ENCODE results near the gene KRT5.

Gene KRT5

DNA sequence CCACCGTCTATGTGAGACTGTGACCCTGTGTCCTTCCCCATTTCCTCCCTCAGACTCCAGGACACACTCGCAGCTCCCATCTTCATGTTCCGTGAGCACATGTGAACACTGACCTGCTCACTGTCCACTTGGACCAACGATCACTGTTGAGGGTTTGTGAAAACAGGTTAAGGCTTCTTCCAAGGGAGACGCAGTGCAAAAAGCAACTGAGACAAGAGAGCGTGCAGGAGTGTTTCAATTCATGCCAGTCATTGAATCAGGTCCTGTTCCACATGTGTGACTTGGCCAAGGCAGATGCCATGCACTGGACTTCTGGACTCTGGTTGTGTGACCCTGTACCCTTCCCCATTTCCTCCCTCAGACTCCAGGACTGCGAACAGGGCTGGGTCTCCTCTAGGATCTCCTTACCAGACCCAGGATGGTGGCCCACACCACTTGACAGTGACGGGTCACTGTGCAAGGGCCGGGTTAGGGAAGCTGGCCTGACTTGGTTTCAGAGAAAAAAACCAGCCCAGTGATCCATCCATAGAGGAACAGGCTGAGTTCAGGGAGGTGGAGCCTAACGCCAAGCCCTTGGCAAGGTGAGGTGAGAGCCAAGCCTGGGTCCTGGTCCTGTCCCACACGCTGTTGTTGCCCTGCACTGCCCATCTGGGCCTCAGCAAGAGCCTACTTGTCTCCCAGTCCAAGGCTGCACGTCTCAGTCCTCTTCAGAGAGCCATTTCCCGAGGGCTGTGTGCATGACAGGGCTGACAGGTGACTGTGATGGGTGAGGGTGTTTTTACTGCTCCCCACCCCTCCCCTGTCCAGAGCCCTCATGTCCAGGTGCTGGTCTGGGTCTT lies 5.7 kb upstream of the KRT5 start:
- H3K27me3 ChIP-seq (ENCODE audit: control insufficient read depth, insufficient read depth, low read length), result no peaks in the 10 kb centered on the region
- no peak overlapping the region for H3K4me3 ChIP-seq (ENCODE audit: low read depth, low read length)
- no peaks in the 10 kb centered on the region for H3K36me3 ChIP-seq (ENCODE audit: control insufficient read depth, insufficient read depth, low read length)
- H3K4me1 ChIP-seq (ENCODE audit: control insufficient read depth, insufficient read depth, low read length), result no peaks in the 10 kb centered on the region
- H3K9me3 ChIP-seq (ENCODE audit: control insufficient read depth, insufficient read depth, low read length), result no peaks in the 10 kb centered on the region
- no peak overlapping the region for H3K9ac ChIP-seq (ENCODE audit: low read depth, low read length)

DNA sequence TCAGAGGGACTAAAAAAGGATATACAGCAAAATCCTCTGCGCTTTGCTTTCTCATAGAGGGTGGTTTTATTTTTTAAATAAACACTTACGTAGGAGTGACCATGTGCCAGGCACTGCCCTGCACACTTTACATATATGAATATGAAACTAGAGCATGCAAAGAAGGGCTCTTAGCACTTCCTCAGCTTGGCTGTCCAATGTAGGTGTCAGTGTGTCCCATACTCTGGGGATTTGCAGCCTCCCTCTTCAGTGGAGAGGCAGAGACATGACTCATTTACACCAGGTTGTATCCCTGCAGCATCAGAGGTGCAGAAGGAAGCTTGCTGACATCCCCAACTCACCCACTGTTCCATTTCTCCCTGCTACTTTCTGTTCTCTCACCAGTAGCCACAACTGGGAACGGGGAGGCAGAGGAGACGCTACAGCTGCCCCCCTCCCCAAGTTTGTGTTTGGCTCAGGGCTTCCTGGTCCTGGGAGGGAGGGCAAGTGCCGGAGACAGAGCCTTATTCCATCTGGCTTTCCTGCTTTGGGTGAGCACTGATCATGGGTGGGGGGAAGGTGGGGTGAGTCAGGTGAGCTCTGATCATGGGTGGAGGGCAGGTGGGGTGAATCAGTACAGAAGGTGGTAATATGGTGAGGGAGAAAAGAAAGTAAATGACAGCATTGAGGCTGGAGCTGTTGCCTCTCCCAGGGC lies 4.9 kb upstream of the KRT5 start:
- no peaks in the 10 kb centered on the region for H3K9me3 ChIP-seq (ENCODE audit: control insufficient read depth, insufficient read depth, low read length)
- no peaks in the 10 kb centered on the region for H3K36me3 ChIP-seq (ENCODE audit: control insufficient read depth, insufficient read depth, low read length)
- no peaks in the 10 kb centered on the region for H3K27me3 ChIP-seq (ENCODE audit: control insufficient read depth, insufficient read depth, low read length)
- no peak overlapping the region for H3K4me3 ChIP-seq (ENCODE audit: low read depth, low read length)
- no peaks in the 10 kb centered on the region for H3K4me1 ChIP-seq (ENCODE audit: control insufficient read depth, insufficient read depth, low read length)
- no peak overlapping the region for H3K9ac ChIP-seq (ENCODE audit: low read depth, low read length)

DNA sequence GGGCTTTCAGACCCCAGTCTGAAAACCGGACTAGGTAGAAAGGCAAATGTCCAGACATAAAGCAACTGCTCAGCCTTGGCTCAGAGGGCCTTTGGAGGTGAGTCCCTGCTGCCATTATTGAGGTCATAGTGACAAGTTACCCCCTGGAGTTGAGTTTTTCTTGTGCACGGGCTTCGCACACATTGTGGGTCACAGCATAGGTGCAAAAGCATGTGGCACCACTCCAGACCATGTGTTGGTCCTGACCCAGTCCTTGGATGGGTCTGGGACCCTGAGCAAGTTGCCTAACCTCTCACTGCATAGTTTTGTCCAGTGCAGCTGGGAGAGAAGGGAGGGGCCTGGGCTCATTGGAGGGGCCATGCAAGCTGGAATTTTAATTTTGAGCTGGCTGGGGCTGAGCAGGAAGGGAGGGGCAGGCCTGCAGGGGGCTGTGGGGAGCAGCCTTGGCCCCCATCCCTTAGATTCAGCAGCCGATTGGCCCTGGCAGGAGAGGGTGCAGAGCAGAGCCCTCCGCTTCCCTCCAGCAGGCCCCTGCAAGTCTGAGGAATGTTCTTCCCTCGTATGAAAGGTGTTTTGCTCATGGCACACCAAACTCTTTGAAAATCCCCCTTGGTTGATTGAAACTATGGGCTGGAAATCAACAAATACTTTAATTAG lies 4.2 kb upstream of the KRT5 start:
- no peak overlapping the region for H3K4me3 ChIP-seq (ENCODE audit: low read depth, low read length)
- H3K4me1 ChIP-seq (ENCODE audit: control insufficient read depth, insufficient read depth, low read length), result no peaks in the 10 kb centered on the region
- no peaks in the 10 kb centered on the region for H3K9me3 ChIP-seq (ENCODE audit: control insufficient read depth, insufficient read depth, low read length)
- H3K36me3 ChIP-seq (ENCODE audit: control insufficient read depth, insufficient read depth, low read length), result no peaks in the 10 kb centered on the region
- no peaks in the 10 kb centered on the region for H3K27me3 ChIP-seq (ENCODE audit: control insufficient read depth, insufficient read depth, low read length)
- H3K9ac ChIP-seq (ENCODE audit: low read depth, low read length), result no peak overlapping the region

DNA sequence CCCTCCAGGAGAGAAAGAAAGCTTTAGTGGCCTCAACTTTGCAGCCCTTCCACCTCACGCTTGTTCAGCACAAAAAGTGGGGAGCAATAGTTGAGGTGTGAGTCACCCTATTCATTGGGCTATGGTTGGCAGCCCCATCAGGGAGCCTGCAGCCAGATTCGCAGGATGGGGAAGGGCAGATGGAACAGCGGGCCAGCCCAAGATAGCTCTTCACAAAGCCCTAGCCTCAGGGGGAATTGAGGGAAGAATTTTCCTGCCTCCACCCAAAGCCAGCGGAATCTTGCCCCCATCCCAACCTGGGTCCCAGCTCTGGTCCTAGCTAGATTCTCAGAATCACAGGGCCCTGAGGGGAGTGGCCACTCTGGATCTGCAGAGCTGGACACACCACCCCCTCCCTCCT lies 3.6 kb upstream of the KRT5 start:
- no peaks in the 10 kb centered on the region for H3K4me1 ChIP-seq (ENCODE audit: control insufficient read depth, insufficient read depth, low read length)
- no peaks in the 10 kb centered on the region for H3K36me3 ChIP-seq (ENCODE audit: control insufficient read depth, insufficient read depth, low read length)
- H3K9me3 ChIP-seq (ENCODE audit: control insufficient read depth, insufficient read depth, low read length), result no peaks in the 10 kb centered on the region
- H3K4me3 ChIP-seq (ENCODE audit: low read depth, low read length), result no peak overlapping the region
- H3K9ac ChIP-seq (ENCODE audit: low read depth, low read length), result no peak overlapping the region
- H3K27me3 ChIP-seq (ENCODE audit: control insufficient read depth, insufficient read depth, low read length), result no peaks in the 10 kb centered on the region

DNA sequence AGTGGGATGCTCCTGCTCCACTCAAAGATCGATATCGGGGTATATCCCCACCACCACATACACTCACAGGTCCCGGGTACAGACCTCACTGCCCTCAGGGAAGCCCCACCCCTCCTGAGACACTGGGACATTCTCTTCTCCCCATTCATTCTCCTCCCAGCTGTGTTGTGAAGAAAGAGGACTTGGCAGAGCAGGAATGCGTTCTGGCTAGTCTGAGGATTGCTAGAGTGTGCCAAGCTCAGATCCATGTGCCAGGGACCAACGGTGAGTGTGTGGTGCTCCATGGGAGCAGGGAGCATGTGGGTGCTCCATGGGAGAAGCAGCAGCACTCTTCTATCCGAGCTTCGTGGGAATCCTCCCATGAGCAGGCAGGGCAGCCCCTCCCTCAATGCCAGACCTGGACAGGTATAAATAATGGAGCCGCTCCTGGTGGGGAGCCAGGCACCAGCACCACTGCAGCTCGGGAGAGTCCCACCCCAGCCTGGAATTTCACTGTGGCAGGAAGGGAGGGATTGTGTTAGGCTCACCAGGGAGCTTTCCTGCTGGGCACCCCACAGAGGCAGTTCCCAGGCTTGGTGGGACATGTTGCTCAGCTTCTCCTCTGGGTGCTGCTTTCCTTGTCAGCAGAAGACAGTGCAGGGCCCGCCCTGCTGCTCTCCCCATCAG lies 2.3 kb upstream of the KRT5 start:
- no peaks in the 10 kb centered on the region for H3K36me3 ChIP-seq (ENCODE audit: control insufficient read depth, insufficient read depth, low read length)
- no peak overlapping the region for H3K9ac ChIP-seq (ENCODE audit: low read depth, low read length)
- no peak overlapping the region for H3K4me3 ChIP-seq (ENCODE audit: low read depth, low read length)
- H3K27me3 ChIP-seq (ENCODE audit: control insufficient read depth, insufficient read depth, low read length), result no peaks in the 10 kb centered on the region
- no peaks in the 10 kb centered on the region for H3K4me1 ChIP-seq (ENCODE audit: control insufficient read depth, insufficient read depth, low read length)
- H3K9me3 ChIP-seq (ENCODE audit: control insufficient read depth, insufficient read depth, low read length), result no peaks in the 10 kb centered on the region

DNA sequence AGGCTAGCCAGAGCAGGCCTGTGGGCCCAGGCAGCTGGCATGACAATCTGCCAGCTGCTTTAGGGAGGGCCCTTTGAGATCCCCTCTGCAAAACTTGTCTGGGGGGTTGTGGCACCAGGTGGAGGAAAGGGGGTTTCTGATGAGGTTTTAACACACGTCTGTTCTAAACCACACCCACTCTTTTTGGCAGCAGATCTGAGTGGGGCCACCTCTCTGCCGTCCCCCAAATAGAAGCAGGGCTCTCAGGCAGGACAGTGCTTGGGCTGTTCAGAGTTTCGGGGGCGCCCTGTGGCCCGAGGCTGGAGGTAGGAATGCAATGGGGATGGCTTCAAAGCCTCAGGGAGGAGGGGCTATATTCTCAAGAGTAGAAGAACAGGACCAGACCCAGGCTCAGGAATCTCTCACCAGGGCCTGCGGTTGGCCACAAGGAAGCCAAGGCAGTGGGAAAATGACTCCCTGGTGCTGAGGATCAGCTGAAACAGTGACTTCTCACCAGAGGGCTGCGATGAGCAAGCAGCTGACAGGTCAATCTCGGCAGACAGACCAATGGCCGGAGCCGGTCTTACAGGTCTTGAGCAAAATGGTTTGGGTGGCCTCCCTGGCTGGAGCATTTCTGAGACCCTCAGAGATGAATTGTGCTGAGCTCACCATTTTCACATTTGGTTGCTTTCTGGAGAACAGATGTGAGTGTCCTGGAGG lies 1.5 kb upstream of the KRT5 start:
- Histone ChIP-seq H3K27me3 (ENCODE audit: control insufficient read depth, insufficient read depth, low read length) (no peaks in the 10 kb centered on the region), H3K4me3 (ENCODE audit: low read depth, low read length) (no peak overlapping the region), H3K36me3 (ENCODE audit: control insufficient read depth, insufficient read depth, low read length) (no peaks in the 10 kb centered on the region), H3K4me1 (ENCODE audit: control insufficient read depth, insufficient read depth, low read length) (no peaks in the 10 kb centered on the region), H3K9me3 (ENCODE audit: control insufficient read depth, insufficient read depth, low read length) (no peaks in the 10 kb centered on the region), H3K9ac (ENCODE audit: low read depth, low read length) (no peak overlapping the region)

DNA sequence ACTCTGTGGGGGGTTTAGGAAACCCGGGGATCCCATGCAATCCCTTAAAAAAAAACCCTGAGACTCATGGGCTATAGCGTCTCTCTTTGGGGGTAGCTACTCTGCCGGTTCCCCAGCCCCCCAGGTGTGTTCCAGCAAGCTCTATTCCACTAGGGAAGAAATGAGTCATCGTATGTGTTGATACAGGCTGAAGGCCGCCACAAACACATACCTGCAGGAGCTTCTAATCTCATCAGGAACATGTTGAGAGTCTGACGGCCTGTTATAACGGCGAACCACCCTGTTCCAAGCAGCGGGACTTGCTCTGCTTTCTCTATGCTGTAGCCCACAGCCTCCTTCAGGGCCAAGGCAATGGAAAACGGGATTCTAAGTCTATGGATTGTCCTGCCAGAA lies 977 bp upstream of the KRT5 start:
- H3K4me1 ChIP-seq (ENCODE audit: control insufficient read depth, insufficient read depth, low read length), result no peaks in the 10 kb centered on the region
- H3K9me3 ChIP-seq (ENCODE audit: control insufficient read depth, insufficient read depth, low read length), result no peaks in the 10 kb centered on the region
- no peak overlapping the region for H3K4me3 ChIP-seq (ENCODE audit: low read depth, low read length)
- H3K9ac ChIP-seq (ENCODE audit: low read depth, low read length), result no peak overlapping the region
- no peaks in the 10 kb centered on the region for H3K27me3 ChIP-seq (ENCODE audit: control insufficient read depth, insufficient read depth, low read length)
- no peaks in the 10 kb centered on the region for H3K36me3 ChIP-seq (ENCODE audit: control insufficient read depth, insufficient read depth, low read length)

DNA sequence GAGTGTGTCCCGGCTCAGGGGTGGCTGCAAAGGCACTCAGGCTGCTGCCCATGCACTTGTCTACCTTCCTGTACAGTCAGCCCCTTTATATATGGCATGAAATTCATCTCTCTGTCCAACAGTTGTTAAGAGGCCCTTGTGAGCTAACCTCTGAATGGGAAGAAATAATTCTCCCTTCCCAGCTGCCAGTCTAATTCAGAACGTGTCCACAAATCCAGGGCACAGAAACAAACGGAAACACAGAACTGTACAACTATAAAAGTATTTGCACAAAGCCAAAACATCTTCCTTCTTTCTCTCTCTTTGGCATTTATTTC lies 849 bp downstream of the KRT5 start:
- H3K9me3 ChIP-seq (ENCODE audit: control insufficient read depth, insufficient read depth, low read length), result no peaks in the 10 kb centered on the region
- no peaks in the 10 kb centered on the region for H3K36me3 ChIP-seq (ENCODE audit: control insufficient read depth, insufficient read depth, low read length)
- no peak overlapping the region for H3K9ac ChIP-seq (ENCODE audit: low read depth, low read length)
- H3K27me3 ChIP-seq (ENCODE audit: control insufficient read depth, insufficient read depth, low read length), result no peaks in the 10 kb centered on the region
- no peak overlapping the region for H3K4me3 ChIP-seq (ENCODE audit: low read depth, low read length)
- no peaks in the 10 kb centered on the region for H3K4me1 ChIP-seq (ENCODE audit: control insufficient read depth, insufficient read depth, low read length)

DNA sequence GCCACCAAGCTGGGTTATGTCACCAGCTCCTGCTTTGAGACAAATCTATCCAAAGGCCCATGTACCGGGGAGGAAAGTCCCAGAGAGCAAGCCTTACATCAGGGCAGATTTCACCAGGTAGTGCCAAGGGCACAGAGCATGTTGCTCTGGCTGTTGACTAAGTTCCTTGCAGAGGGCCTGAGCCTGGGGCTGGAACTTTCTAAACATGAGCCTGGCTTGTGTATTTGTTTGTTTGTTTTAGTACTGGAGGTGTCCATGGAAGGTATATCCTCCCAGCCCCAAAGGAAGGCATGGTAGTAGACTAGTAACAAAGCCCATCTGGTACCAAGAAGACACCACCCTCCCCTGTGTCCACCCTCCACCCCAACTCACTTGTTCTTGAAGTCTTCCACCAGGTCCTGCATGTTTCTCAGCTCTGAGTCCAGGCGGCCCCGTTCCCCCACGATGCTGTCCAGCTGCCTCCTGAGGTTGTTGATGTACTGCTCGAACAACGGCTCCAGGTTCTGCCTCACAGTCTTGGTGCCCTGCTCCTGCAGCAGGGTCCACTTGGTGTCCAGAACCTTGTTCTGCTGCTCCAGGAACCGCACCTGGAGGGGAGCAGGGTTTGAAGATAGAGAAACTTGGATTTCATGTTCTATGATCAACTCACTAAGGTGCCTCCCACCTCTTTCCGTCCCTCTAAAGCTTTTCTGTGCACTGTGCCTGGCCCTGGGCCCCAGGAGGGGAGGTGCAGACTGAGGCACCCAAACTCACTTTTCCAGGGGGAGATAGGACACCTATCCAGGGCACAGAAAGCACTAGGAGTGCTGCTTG lies 1.4 kb downstream of the KRT5 start:
- Histone ChIP-seq H3K4me3 (ENCODE audit: low read depth, low read length) (no peak overlapping the region), H3K4me1 (ENCODE audit: control insufficient read depth, insufficient read depth, low read length) (no peaks in the 10 kb centered on the region), H3K9me3 (ENCODE audit: control insufficient read depth, insufficient read depth, low read length) (no peaks in the 10 kb centered on the region), H3K36me3 (ENCODE audit: control insufficient read depth, insufficient read depth, low read length) (no peaks in the 10 kb centered on the region), H3K27me3 (ENCODE audit: control insufficient read depth, insufficient read depth, low read length) (no peaks in the 10 kb centered on the region), H3K9ac (ENCODE audit: low read depth, low read length) (no peak overlapping the region)

DNA sequence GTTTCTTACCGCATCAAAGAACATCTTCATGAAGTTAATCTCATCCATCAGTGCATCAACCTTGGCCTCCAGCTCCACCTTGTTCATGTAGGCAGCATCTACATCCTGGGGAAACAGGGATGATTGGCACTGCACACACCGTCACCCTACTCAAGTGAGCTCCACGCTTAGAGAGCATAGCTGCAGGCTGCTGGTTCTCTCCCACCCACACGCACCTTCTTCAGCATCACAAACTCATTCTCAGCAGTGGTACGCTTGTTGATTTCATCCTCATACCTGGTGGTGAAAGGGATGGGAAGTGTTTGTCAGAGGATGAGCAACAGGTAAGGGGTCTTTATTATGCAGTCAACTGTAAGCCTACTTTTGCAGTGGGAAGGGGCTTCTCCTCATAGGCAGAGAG lies 2.3 kb downstream of the KRT5 start:
- no peaks in the 10 kb centered on the region for H3K27me3 ChIP-seq (ENCODE audit: control insufficient read depth, insufficient read depth, low read length)
- no peaks in the 10 kb centered on the region for H3K9me3 ChIP-seq (ENCODE audit: control insufficient read depth, insufficient read depth, low read length)
- no peak overlapping the region for H3K9ac ChIP-seq (ENCODE audit: low read depth, low read length)
- H3K4me3 ChIP-seq (ENCODE audit: low read depth, low read length), result no peak overlapping the region
- no peaks in the 10 kb centered on the region for H3K36me3 ChIP-seq (ENCODE audit: control insufficient read depth, insufficient read depth, low read length)
- no peaks in the 10 kb centered on the region for H3K4me1 ChIP-seq (ENCODE audit: control insufficient read depth, insufficient read depth, low read length)

All from iPS-15b (cell line).